SK-N-SH (cell line): Measurements from ENCODE around the gene RAF1.

Source experiments
- CHD2 ChIP-seq: fragments of 150-350 bp; IDR thresholded peaks from 2 replicates; pipeline ENCODE4 v1.6.1; 2018; ENCODE audit warnings: low read length; ENCODE audit not compliant: partially characterized antibody
- EP300 ChIP-seq, 2 experiments: IDR thresholded peaks; 2 replicates each; pipeline versions ENCODE4 v1.4.0 to v1.6.1; 2012; ENCODE audit warnings: borderline replicate concordance in 1 of 2, low read depth in 1 of 2, low read length in 1 of 2
- EZH2phosphoT487 ChIP-seq: fragments of 200-600 bp; sonication (generic); IDR thresholded peaks from 2 replicates; pipeline ENCODE4 v1.6.1; 2017; ENCODE audit warnings: low read depth, mixed run types, mild to moderate bottlenecking, antibody characterized with exemption, moderate library complexity, borderline replicate concordance
- MEF2A ChIP-seq: IDR thresholded peaks from 2 replicates; pipeline ENCODE4 v1.4.0; 2012; ENCODE audit warnings: low read depth, borderline replicate concordance
- MXI1 ChIP-seq: IDR thresholded peaks from 2 replicates; pipeline ENCODE4 v1.6.1; 2012; ENCODE audit warnings: mild to moderate bottlenecking, low read depth, low read length, improper control_type of control experiment
- POLR2AphosphoS5 ChIP-seq: IDR thresholded peaks from 2 replicates; pipeline ENCODE4 v1.6.1; 2012; ENCODE audit warnings: low read depth, low read length
- RAD21 ChIP-seq: IDR thresholded peaks from 2 replicates; pipeline ENCODE4 v1.6.1; 2012; ENCODE audit warnings: mild to moderate bottlenecking, low read length
- REST ChIP-seq: IDR thresholded peaks from 2 replicates; pipeline ENCODE4 v1.6.1; 2012; ENCODE audit warnings: mild to moderate bottlenecking, low read depth, low read length, moderate library complexity
- SIN3A ChIP-seq: IDR thresholded peaks from 2 replicates; pipeline ENCODE4 v1.6.1; 2012; ENCODE audit warnings: low read depth, mild to moderate bottlenecking, low read length, moderate library complexity, borderline replicate concordance
- TAF1 ChIP-seq: IDR thresholded peaks from 2 replicates; pipeline ENCODE4 v1.6.1; 2012; ENCODE audit warnings: low read depth, mild to moderate bottlenecking, low read length, moderate library complexity, borderline replicate concordance
- YY1 ChIP-seq: IDR thresholded peaks from 2 replicates; pipeline ENCODE4 v1.4.0; 2012; ENCODE audit warnings: low read depth, mild to moderate bottlenecking
- TF ChIP-seq, protein P1 (sequence below): fragments of 200-600 bp; sonication (generic); IDR thresholded peaks from 2 replicates; pipeline ENCODE4 v1.6.1; 2017; ENCODE audit warnings: antibody characterized with exemption, mild to moderate bottlenecking, moderate library complexity
- TF ChIP-seq, protein P2 (sequence below): IDR thresholded peaks from 2 replicates; pipeline ENCODE4 v1.4.0; 2012; ENCODE audit warnings: low read depth, borderline replicate concordance

DNA sequence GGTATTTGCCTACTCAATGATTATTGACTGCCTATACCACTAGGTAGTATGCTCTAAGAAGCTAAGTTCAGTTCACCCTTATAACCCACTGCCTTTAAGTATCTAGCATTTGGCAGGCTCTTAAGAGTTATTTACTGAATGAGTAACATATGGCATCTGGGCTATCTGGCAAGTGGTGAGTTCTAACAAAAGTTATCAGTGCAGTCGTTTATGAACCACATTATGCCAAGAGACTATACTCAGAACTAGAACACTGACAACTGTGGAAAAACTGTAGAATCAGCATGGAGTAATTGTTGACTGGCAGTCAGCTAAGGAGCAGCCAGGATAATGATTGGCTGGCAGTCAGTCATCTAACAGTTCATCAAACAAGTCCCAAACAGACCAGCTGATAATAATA is 25.8 kb downstream of the RAF1 start:
- TF ChIP-seq, protein P1, sequence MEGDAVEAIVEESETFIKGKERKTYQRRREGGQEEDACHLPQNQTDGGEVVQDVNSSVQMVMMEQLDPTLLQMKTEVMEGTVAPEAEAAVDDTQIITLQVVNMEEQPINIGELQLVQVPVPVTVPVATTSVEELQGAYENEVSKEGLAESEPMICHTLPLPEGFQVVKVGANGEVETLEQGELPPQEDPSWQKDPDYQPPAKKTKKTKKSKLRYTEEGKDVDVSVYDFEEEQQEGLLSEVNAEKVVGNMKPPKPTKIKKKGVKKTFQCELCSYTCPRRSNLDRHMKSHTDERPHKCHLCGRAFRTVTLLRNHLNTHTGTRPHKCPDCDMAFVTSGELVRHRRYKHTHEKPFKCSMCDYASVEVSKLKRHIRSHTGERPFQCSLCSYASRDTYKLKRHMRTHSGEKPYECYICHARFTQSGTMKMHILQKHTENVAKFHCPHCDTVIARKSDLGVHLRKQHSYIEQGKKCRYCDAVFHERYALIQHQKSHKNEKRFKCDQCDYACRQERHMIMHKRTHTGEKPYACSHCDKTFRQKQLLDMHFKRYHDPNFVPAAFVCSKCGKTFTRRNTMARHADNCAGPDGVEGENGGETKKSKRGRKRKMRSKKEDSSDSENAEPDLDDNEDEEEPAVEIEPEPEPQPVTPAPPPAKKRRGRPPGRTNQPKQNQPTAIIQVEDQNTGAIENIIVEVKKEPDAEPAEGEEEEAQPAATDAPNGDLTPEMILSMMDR, result no peak
- TF ChIP-seq YY1, result no peak
- no peak for TF ChIP-seq CHD2
- TF ChIP-seq SIN3A, result no peak
- no peak for TF ChIP-seq MXI1
- no peak for TF ChIP-seq EZH2phosphoT487
- no peak for TF ChIP-seq EP300 (IDR thresholded peaks at IDR 0.05; ENCODE audit: borderline replicate concordance in 1 of 2, low read depth in 1 of 2, low read length in 1 of 2)
- TF ChIP-seq TAF1, result no peak
- TF ChIP-seq RAD21, result no peak
- no peak for TF ChIP-seq REST
- TF ChIP-seq POLR2AphosphoS5, result no peak
- no peak for TF ChIP-seq MEF2A
- TF ChIP-seq, protein P2, sequence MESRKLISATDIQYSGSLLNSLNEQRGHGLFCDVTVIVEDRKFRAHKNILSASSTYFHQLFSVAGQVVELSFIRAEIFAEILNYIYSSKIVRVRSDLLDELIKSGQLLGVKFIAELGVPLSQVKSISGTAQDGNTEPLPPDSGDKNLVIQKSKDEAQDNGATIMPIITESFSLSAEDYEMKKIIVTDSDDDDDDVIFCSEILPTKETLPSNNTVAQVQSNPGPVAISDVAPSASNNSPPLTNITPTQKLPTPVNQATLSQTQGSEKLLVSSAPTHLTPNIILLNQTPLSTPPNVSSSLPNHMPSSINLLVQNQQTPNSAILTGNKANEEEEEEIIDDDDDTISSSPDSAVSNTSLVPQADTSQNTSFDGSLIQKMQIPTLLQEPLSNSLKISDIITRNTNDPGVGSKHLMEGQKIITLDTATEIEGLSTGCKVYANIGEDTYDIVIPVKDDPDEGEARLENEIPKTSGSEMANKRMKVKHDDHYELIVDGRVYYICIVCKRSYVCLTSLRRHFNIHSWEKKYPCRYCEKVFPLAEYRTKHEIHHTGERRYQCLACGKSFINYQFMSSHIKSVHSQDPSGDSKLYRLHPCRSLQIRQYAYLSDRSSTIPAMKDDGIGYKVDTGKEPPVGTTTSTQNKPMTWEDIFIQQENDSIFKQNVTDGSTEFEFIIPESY, result no peak
